LNCAP (cell line): ENCODE results near the gene LNPEP.

Source experiments
- CTCF ChIP-seq: fragments of 450-650 bp; IDR thresholded peaks from 2 replicates; pipeline ENCODE4 v1.5.1; 2017; ENCODE audit warnings: mild to moderate bottlenecking

The LNPEP gene

GRCh38 chr5:96930058-96930457 is 5.8 kb upstream of the LNPEP start:
- no peak for TF ChIP-seq CTCF

- TF ChIP-seq CTCF: no peak
These were observed 5.3 kb upstream of the LNPEP start for GRCh38 chr5:96930589-96930988.

GRCh38 chr5:96931605-96932004 is 4.3 kb upstream of the LNPEP start:
- no peak for TF ChIP-seq CTCF

GRCh38 chr5:96932026-96932425 is 3.9 kb upstream of the LNPEP start:
- TF ChIP-seq CTCF: no peak

GRCh38 chr5:96933764-96934707 is 1.8 kb upstream of the LNPEP start:
- no peak for TF ChIP-seq CTCF

- TF ChIP-seq CTCF: no peak
These were observed 947 bp upstream of the LNPEP start for GRCh38 chr5:96934708-96935558.

GRCh38 chr5:96936431-96937320 is 796 bp downstream of the LNPEP start:
- TF ChIP-seq CTCF: no peak
